ENCODE data around the gene ACOXL.

ACOXL gene

GRCh38 chr2:110866466-110866865 is 134.1 kb downstream of the ACOXL start:
- Histone ChIP-seq H3K9ac (ENCODE audit: low read length) (no peak overlapping the region), H3K79me2 (ENCODE audit: insufficient read depth, low read length) (no peaks in the 10 kb centered on the region), H3K27ac (ENCODE audit: low read depth, low read length, poor library complexity, severe bottlenecking) (no peak overlapping the region), H3K27me3 (ENCODE audit: insufficient read depth, low read length) (0 out of 2 replicates have a peak, but pooled peaks cover 5% of the 10 kb centered on the region), H3K4me3 (ENCODE audit: low read depth, low read length, poor library complexity, severe bottlenecking) (no peak overlapping the region), H3K9me3 (ENCODE audit: low read length) (no peaks in the 10 kb centered on the region), H4K20me1 (ENCODE audit: insufficient read depth, low read length) (no peaks in the 10 kb centered on the region), H3F3A (ENCODE audit: insufficient read depth, low read length) (no peaks in the 10 kb centered on the region), H3K36me3 (ENCODE audit: insufficient read depth, low read length) (no peaks in the 10 kb centered on the region), H3K4me2 (ENCODE audit: low read length) (no peak overlapping the region), H2AFZ (ENCODE audit: low read length) (no peak overlapping the region), H3K4me1 (ENCODE audit: insufficient read depth, low read length, severe bottlenecking) (no peaks in the 10 kb centered on the region), H3K9me2 (ENCODE audit: low read depth, low read length) (no peaks in the 10 kb centered on the region)
- TF ChIP-seq CTCF (IDR thresholded peaks at IDR 0.05; ENCODE audit: low read length) (no peak), EZH2 (IDR thresholded peaks at IDR 0.05; ENCODE audit: borderline replicate concordance, low read length) (no peak)

GRCh38 chr2:110867078-110867477 is 134.7 kb downstream of the ACOXL start:
- no peaks in the 10 kb centered on the region for H3F3A ChIP-seq (ENCODE audit: insufficient read depth, low read length)
- H3K9me2 ChIP-seq (ENCODE audit: low read depth, low read length), result no peaks in the 10 kb centered on the region
- no peaks in the 10 kb centered on the region for H3K79me2 ChIP-seq (ENCODE audit: insufficient read depth, low read length)
- H2AFZ ChIP-seq (ENCODE audit: low read length), result no peak overlapping the region
- H3K27me3 ChIP-seq (ENCODE audit: insufficient read depth, low read length), result 0 out of 2 replicates have a peak, but pooled peaks cover 5% of the 10 kb centered on the region
- H3K36me3 ChIP-seq (ENCODE audit: insufficient read depth, low read length), result no peaks in the 10 kb centered on the region
- no peak overlapping the region for H3K4me3 ChIP-seq (ENCODE audit: low read depth, low read length, poor library complexity, severe bottlenecking)
- H3K27ac ChIP-seq (ENCODE audit: low read depth, low read length, poor library complexity, severe bottlenecking), result no peak overlapping the region
- H3K4me1 ChIP-seq (ENCODE audit: insufficient read depth, low read length, severe bottlenecking), result no peaks in the 10 kb centered on the region
- H3K4me2 ChIP-seq (ENCODE audit: low read length), result no peak overlapping the region
- TF ChIP-seq CTCF (IDR thresholded peaks at IDR 0.05; ENCODE audit: low read length) (no peak), EZH2 (IDR thresholded peaks at IDR 0.05; ENCODE audit: borderline replicate concordance, low read length) (no peak)
- H3K9ac ChIP-seq (ENCODE audit: low read length), result no peak overlapping the region
- H3K9me3 ChIP-seq (ENCODE audit: low read length), result no peaks in the 10 kb centered on the region
- no peaks in the 10 kb centered on the region for H4K20me1 ChIP-seq (ENCODE audit: insufficient read depth, low read length)

DNA sequence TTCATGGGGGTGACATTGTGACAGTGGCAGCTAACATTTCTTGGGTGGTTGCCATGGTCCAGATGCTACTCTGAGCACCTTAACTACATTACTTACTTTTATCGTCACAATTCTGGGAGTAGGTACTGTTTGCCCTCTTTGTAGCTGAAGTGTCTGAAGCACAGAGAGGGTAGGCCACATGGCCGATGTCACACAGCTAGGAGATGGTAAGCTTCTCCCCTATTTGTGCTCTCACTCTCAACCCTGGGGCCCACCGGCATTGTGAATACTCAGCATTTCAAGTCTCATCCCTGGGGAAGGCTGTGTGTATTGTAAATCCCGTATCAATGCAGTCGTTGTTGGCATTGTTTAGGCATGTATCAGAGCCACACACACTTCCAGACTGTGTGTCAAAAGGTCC is 136.6 kb downstream of the ACOXL start:
- H3K4me3 ChIP-seq (ENCODE audit: low read depth, low read length, poor library complexity, severe bottlenecking), result no peak overlapping the region
- H3K79me2 ChIP-seq (ENCODE audit: insufficient read depth, low read length), result no peaks in the 10 kb centered on the region
- H3K9me2 ChIP-seq (ENCODE audit: low read depth, low read length), result no peaks in the 10 kb centered on the region
- TF ChIP-seq CTCF (IDR thresholded peaks at IDR 0.05; ENCODE audit: low read length) (no peak), EZH2 (IDR thresholded peaks at IDR 0.05; ENCODE audit: borderline replicate concordance, low read length) (no peak)
- H3K27me3 ChIP-seq (ENCODE audit: insufficient read depth, low read length), result 0 out of 2 replicates have a peak, but pooled peaks cover 2% of the 10 kb centered on the region
- no peak overlapping the region for H3K27ac ChIP-seq (ENCODE audit: low read depth, low read length, poor library complexity, severe bottlenecking)
- H3K9ac ChIP-seq (ENCODE audit: low read length), result no peak overlapping the region
- no peaks in the 10 kb centered on the region for H3F3A ChIP-seq (ENCODE audit: insufficient read depth, low read length)
- no peak overlapping the region for H2AFZ ChIP-seq (ENCODE audit: low read length)
- H3K9me3 ChIP-seq (ENCODE audit: low read length), result no peaks in the 10 kb centered on the region
- H3K4me1 ChIP-seq (ENCODE audit: insufficient read depth, low read length, severe bottlenecking), result no peaks in the 10 kb centered on the region
- H3K36me3 ChIP-seq (ENCODE audit: insufficient read depth, low read length), result no peaks in the 10 kb centered on the region
- no peaks in the 10 kb centered on the region for H4K20me1 ChIP-seq (ENCODE audit: insufficient read depth, low read length)
- H3K4me2 ChIP-seq (ENCODE audit: low read length), result no peak overlapping the region
